ENCODE data around the gene GNB2. TPM values are rescaled to one million over a fixed set of nuclear protein-coding genes. Genes with fewer than 3 reads are reported as not detected.

The GNB2 gene
- total and polyA plus RNA-seq, 2 of the 13 experiments (the other 11 are each of a cell fraction or from before 2014, with no cell fraction given): 48.3 to 67.1 TPM

DNA sequence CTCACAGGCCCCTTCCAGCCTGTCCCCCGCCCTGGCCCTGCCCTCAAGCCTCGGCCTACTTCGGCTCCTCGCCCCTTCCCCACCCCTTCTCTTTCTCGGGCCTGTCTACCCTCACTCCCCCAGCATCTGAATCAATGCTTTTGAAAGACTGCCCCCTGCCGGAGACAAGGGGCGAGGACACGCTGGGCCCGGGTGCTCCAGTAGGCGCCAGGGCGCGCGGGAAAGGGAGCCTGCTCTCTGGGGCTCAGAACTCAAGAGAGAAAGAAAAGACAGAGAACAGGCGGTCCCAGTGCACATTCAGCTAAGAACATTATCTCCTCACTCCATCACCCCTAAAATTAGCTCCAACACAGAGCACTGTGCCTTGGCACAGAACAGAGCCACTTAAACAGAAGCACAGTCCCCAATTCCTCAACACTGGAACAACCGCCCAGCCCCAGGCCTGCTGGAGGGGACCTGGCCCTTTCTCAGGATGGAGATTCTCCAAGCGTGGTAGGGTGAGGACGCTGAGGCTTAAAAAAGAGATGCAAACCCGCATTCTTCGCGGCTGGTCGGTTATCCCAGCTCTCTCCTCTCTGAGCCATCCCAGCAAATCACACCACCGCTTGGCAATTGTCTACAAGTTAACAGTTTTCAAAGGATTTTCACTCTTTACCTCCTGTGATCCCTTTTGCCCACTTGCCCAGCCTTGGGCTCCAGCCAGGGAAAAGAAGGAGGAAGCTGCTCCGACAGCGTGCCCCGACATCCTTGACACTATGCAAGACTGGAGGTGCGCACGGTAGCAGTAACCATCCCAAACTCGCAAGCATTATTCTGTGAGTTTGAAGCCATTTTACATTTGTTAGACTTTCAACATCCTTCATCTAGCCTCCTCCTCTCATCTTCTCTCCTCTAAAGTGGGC, 18.4 kb downstream of the GNB2 start (continued):
- TF ChIP-seq, protein P1, sequence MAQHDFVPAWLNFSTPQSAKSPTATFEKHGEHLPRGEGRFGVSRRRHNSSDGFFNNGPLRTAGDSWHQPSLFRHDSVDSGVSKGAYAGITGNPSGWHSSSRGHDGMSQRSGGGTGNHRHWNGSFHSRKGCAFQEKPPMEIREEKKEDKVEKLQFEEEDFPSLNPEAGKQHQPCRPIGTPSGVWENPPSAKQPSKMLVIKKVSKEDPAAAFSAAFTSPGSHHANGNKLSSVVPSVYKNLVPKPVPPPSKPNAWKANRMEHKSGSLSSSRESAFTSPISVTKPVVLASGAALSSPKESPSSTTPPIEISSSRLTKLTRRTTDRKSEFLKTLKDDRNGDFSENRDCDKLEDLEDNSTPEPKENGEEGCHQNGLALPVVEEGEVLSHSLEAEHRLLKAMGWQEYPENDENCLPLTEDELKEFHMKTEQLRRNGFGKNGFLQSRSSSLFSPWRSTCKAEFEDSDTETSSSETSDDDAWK (CRISPR knock-in tag; IDR thresholded peaks at IDR 0.05): no peak
- no peak for TF ChIP-seq ZZZ3 (CRISPR knock-in tag; IDR thresholded peaks at IDR 0.05; ENCODE audit: borderline replicate concordance)
- TF ChIP-seq, protein P2, sequence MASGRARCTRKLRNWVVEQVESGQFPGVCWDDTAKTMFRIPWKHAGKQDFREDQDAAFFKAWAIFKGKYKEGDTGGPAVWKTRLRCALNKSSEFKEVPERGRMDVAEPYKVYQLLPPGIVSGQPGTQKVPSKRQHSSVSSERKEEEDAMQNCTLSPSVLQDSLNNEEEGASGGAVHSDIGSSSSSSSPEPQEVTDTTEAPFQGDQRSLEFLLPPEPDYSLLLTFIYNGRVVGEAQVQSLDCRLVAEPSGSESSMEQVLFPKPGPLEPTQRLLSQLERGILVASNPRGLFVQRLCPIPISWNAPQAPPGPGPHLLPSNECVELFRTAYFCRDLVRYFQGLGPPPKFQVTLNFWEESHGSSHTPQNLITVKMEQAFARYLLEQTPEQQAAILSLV (CRISPR knock-in tag; IDR thresholded peaks at IDR 0.05; ENCODE audit: borderline replicate concordance): peak; percentile 49; the same call in 1 of the 2 replicates
- no peak for TF ChIP-seq KDM4B (CRISPR knock-in tag; IDR thresholded peaks at IDR 0.05)
- no peak for TF ChIP-seq ZNF333 (CRISPR knock-in tag; IDR thresholded peaks at IDR 0.05; ENCODE audit: borderline replicate concordance)
- no peak for TF ChIP-seq ZNF292 (CRISPR knock-in tag; IDR thresholded peaks at IDR 0.05; ENCODE audit: borderline replicate concordance, low read depth)
- no peak for TF ChIP-seq BCL6 (CRISPR knock-in tag; IDR thresholded peaks at IDR 0.05)
- TF ChIP-seq, protein P3, sequence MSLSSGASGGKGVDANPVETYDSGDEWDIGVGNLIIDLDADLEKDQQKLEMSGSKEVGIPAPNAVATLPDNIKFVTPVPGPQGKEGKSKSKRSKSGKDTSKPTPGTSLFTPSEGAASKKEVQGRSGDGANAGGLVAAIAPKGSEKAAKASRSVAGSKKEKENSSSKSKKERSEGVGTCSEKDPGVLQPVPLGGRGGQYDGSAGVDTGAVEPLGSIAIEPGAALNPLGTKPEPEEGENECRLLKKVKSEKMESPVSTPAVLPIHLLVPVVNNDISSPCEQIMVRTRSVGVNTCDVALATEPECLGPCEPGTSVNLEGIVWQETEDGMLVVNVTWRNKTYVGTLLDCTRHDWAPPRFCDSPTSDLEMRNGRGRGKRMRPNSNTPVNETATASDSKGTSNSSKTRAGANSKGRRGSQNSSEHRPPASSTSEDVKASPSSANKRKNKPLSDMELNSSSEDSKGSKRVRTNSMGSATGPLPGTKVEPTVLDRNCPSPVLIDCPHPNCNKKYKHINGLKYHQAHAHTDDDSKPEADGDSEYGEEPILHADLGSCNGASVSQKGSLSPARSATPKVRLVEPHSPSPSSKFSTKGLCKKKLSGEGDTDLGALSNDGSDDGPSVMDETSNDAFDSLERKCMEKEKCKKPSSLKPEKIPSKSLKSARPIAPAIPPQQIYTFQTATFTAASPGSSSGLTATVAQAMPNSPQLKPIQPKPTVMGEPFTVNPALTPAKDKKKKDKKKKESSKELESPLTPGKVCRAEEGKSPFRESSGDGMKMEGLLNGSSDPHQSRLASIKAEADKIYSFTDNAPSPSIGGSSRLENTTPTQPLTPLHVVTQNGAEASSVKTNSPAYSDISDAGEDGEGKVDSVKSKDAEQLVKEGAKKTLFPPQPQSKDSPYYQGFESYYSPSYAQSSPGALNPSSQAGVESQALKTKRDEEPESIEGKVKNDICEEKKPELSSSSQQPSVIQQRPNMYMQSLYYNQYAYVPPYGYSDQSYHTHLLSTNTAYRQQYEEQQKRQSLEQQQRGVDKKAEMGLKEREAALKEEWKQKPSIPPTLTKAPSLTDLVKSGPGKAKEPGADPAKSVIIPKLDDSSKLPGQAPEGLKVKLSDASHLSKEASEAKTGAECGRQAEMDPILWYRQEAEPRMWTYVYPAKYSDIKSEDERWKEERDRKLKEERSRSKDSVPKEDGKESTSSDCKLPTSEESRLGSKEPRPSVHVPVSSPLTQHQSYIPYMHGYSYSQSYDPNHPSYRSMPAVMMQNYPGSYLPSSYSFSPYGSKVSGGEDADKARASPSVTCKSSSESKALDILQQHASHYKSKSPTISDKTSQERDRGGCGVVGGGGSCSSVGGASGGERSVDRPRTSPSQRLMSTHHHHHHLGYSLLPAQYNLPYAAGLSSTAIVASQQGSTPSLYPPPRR (CRISPR knock-in tag; IDR thresholded peaks at IDR 0.05; ENCODE audit: borderline replicate concordance): peak; percentile 15; the same call in 1 of the 2 replicates
- no peak for TF ChIP-seq MXD4 (CRISPR knock-in tag; IDR thresholded peaks at IDR 0.05)
- TF ChIP-seq ZSCAN9 (CRISPR knock-in tag; IDR thresholded peaks at IDR 0.05; ENCODE audit: borderline replicate concordance): no peak
- no peak for TF ChIP-seq ZNF225 (CRISPR knock-in tag; IDR thresholded peaks at IDR 0.05)
- TF ChIP-seq KDM5B (CRISPR knock-in tag; IDR thresholded peaks at IDR 0.05; ENCODE audit: borderline replicate concordance): no peak
- TF ChIP-seq STAG1 (CRISPR knock-in tag; IDR thresholded peaks at IDR 0.05): peak; percentile 82
- peak; percentile 45; the same call in 1 of the 2 replicates for TF ChIP-seq ZBTB38 (CRISPR knock-in tag; IDR thresholded peaks at IDR 0.05)
- no peak for TF ChIP-seq AGO2 (optimal IDR thresholded peaks at IDR 0.05; ENCODE audit: low read depth, low read length)
- no peak for TF ChIP-seq EEA1 (CRISPR knock-in tag; IDR thresholded peaks at IDR 0.05; ENCODE audit: borderline replicate concordance)
- TF ChIP-seq ZSCAN25 (CRISPR knock-in tag; IDR thresholded peaks at IDR 0.05): 0 out of 2 replicates have a peak, but pooled peaks have one; percentile 39
- no peak for TF ChIP-seq ASH2L (IDR thresholded peaks at IDR 0.05; ENCODE audit: insufficient read length, low read depth, low read length)
- no peak for TF ChIP-seq RORA (CRISPR knock-in tag; IDR thresholded peaks at IDR 0.05)
